Stimulated activated naive CD8-positive, alpha-beta T cell treated with anti-CD3 and anti-CD28 coated beads, Interleukin-15, Interleukin-2, amounts not matched to agents 100 U/mL and 50 U/mL, for 24 hours (primary cell): ENCODE measurements around the gene SPINT1.
A peak's percentile ranks its signal among the peaks of the same experiment; 100 is the strongest.
"Not testable (repeated sequence)": the region's sequence is repeated elsewhere in the genome, so short reads cannot be mapped to it uniquely, and the experiment has no call there.

Experiments used
- ATAC-seq: fragments of 150-1000 bp; cut with Tn5 transposase; one replicate; pipeline ENCODE4 v1.10.0; 2021
- DNase-seq: peaks from one replicate; pipeline ENCODE4 v3.0.0; 2021

Gene SPINT1

GRCh38 chr15:40859206-40859851, 15.5 kb downstream of the SPINT1 start:
- DNase-seq (peak; percentile 90), ATAC-seq (peak; percentile 84)

GRCh38 chr15:40861147-40861546, 17.3 kb downstream of the SPINT1 start:
- DNase-seq, ATAC-seq: not testable (repeated sequence)

GRCh38 chr15:40863660-40864270, 19.9 kb downstream of the SPINT1 start:
- DNase-seq (no peak), ATAC-seq (no peak)

- ATAC-seq (no peak), DNase-seq (no peak)
Observed at GRCh38 chr15:40867199-40867598, 23.4 kb downstream of the SPINT1 start.

- DNase-seq (no peak), ATAC-seq (no peak)
Observed at GRCh38 chr15:40869686-40870085, 25.8 kb downstream of the SPINT1 start.

GRCh38 chr15:40870716-40871115, 26.9 kb downstream of the SPINT1 start:
- ATAC-seq (no peak), DNase-seq (no peak)

GRCh38 chr15:40871749-40872617, 28.1 kb downstream of the SPINT1 start:
- ATAC-seq (peak; percentile 22), DNase-seq (peak; percentile 22)

GRCh38 chr15:40872791-40873693, 29.2 kb downstream of the SPINT1 start:
- no peak for ATAC-seq
- no peak for DNase-seq

GRCh38 chr15:40873694-40874561, 30.1 kb downstream of the SPINT1 start, which contains the start of gene RHOV:
Gene RHOV (minus strand): TSS chr15:40874234. CDS start chr15:40874139, 95 bp downstream.
- ATAC-seq (peak; percentile 82), DNase-seq (peak; percentile 72)

- no peak for ATAC-seq
- DNase-seq: no peak
Observed at GRCh38 chr15:40875991-40876730, 32.3 kb downstream of the SPINT1 start.

GRCh38 chr15:40877694-40878093, 33.8 kb downstream of the SPINT1 start:
- no peak for ATAC-seq
- no peak for DNase-seq

- peak; percentile 82 for ATAC-seq
- DNase-seq: peak; percentile 35
Observed at GRCh38 chr15:40878785-40879184, 34.9 kb downstream of the SPINT1 start.

GRCh38 chr15:40879609-40880008, 35.8 kb downstream of the SPINT1 start:
- ATAC-seq: peak; percentile 25
- DNase-seq: no peak

- ATAC-seq (no peak), DNase-seq (no peak)
Observed at GRCh38 chr15:40881351-40881750, 37.5 kb downstream of the SPINT1 start.

- no peak for DNase-seq
- no peak for ATAC-seq
Observed at GRCh38 chr15:40886586-40886985, 42.7 kb downstream of the SPINT1 start.

- no peak for ATAC-seq
- no peak for DNase-seq
Observed at GRCh38 chr15:40889112-40889511, 45.3 kb downstream of the SPINT1 start.

GRCh38 chr15:40891138-40891537, 47.3 kb downstream of the SPINT1 start:
- no peak for DNase-seq
- no peak for ATAC-seq

GRCh38 chr15:40891810-40892446, 48.1 kb downstream of the SPINT1 start:
- ATAC-seq (no peak), DNase-seq (peak; percentile 37)

GRCh38 chr15:40892447-40893012, 48.7 kb downstream of the SPINT1 start:
- DNase-seq (no peak), ATAC-seq (no peak)
